HepG2 (cell line): ENCODE results near the gene SEBOX. TPM values are rescaled to one million over a fixed set of nuclear protein-coding genes. Genes with fewer than 3 reads are reported as not detected.

ENCODE experiments used
- AKNA ChIP-seq: sonication (generic); formaldehyde crosslinking; IDR thresholded peaks from 2 replicates; pipeline ENCODE4 v1.4.0; 2020; ENCODE audit warnings: missing genetic modification reagents, borderline replicate concordance
- ARID5B ChIP-seq: IDR thresholded peaks from 2 replicates; pipeline ENCODE4 v1.4.0; 2020; ENCODE audit warnings: mild to moderate bottlenecking, missing genetic modification reagents
- CC2D1A ChIP-seq: sonication (generic); formaldehyde crosslinking; IDR thresholded peaks from 2 replicates; pipeline ENCODE4 v1.8.1; 2023; ENCODE audit warnings: mild to moderate bottlenecking, missing genetic modification reagents
- CENPX ChIP-seq: sonication (generic); formaldehyde crosslinking; IDR thresholded peaks from 2 replicates; pipeline ENCODE4 v1.9.0; 2021; ENCODE audit warnings: mild to moderate bottlenecking, missing genetic modification reagents, moderate library complexity
- CHCHD3 ChIP-seq: sonication (generic); formaldehyde crosslinking; IDR thresholded peaks from 2 replicates; pipeline ENCODE4 v1.8.0; 2022; ENCODE audit warnings: mild to moderate bottlenecking, missing genetic modification reagents, moderate library complexity
- DMAP1 ChIP-seq: IDR thresholded peaks from 2 replicates; pipeline ENCODE4 v1.6.1; 2016
- FOSL1 ChIP-seq: sonication (generic); formaldehyde crosslinking; IDR thresholded peaks from 2 replicates; pipeline ENCODE4 v1.9.0; 2021; ENCODE audit warnings: missing genetic modification reagents, borderline replicate concordance
- FOXC1 ChIP-seq: sonication (generic); formaldehyde crosslinking; IDR thresholded peaks from 2 replicates; pipeline ENCODE4 v1.8.0; 2022; ENCODE audit warnings: mild to moderate bottlenecking, missing genetic modification reagents, borderline replicate concordance
- NCOA2 ChIP-seq: sonication (generic); formaldehyde crosslinking; IDR thresholded peaks from 2 replicates; pipeline ENCODE4 v1.8.0; 2022; ENCODE audit warnings: inconsistent platforms
- NCOA5 ChIP-seq: sonication (generic); formaldehyde crosslinking; IDR thresholded peaks from 2 replicates; pipeline ENCODE4 v1.4.0; 2020; ENCODE audit warnings: missing genetic modification reagents
- NFE2 ChIP-seq: sonication (generic); formaldehyde crosslinking; IDR thresholded peaks from 2 replicates; pipeline ENCODE4 v1.4.0; 2020; ENCODE audit warnings: missing genetic modification reagents
- RAD51 ChIP-seq: fragments of 450-650 bp; IDR thresholded peaks from 2 replicates; pipeline ENCODE4 v1.6.1; 2016; ENCODE audit warnings: borderline replicate concordance
- SATB2 ChIP-seq: sonication (generic); formaldehyde crosslinking; IDR thresholded peaks from 2 replicates; pipeline ENCODE4 v1.5.0; 2020; ENCODE audit warnings: missing genetic modification reagents
- SMAD3 ChIP-seq: sonication (generic); formaldehyde crosslinking; IDR thresholded peaks from 2 replicates; pipeline ENCODE4 v1.4.0; 2020; ENCODE audit warnings: missing genetic modification reagents
- SMYD3 ChIP-seq: sonication (generic); formaldehyde crosslinking; IDR thresholded peaks from 2 replicates; pipeline ENCODE4 v1.8.1; 2023; ENCODE audit warnings: mild to moderate bottlenecking, missing genetic modification reagents
- STAG1 ChIP-seq: sonication (generic); formaldehyde crosslinking; IDR thresholded peaks from 2 replicates; pipeline ENCODE4 v1.4.0; 2020; ENCODE audit warnings: missing genetic modification reagents
- ZFP36 ChIP-seq: fragments of 150-350 bp; IDR thresholded peaks from 2 replicates; pipeline ENCODE4 v1.6.1; 2018; ENCODE audit warnings: borderline replicate concordance, low read length, low read depth; ENCODE audit not compliant: partially characterized antibody
- ZFY ChIP-seq: sonication (generic); formaldehyde crosslinking; IDR thresholded peaks from 2 replicates; pipeline ENCODE4 v1.4.0; 2020; ENCODE audit warnings: missing genetic modification reagents
- ZMAT5 ChIP-seq: sonication (generic); formaldehyde crosslinking; IDR thresholded peaks from 2 replicates; pipeline ENCODE4 v1.5.0; 2020; ENCODE audit warnings: mild to moderate bottlenecking, low read depth, missing genetic modification reagents, borderline replicate concordance
- ZMYM2 ChIP-seq: sonication (generic); formaldehyde crosslinking; IDR thresholded peaks from 2 replicates; pipeline ENCODE4 v1.8.0; 2022; ENCODE audit warnings: mild to moderate bottlenecking, missing genetic modification reagents
- ZNF329 ChIP-seq: sonication (generic); formaldehyde crosslinking; IDR thresholded peaks from 2 replicates; pipeline ENCODE4 v1.9.0; 2021; ENCODE audit warnings: low read depth, mild to moderate bottlenecking, missing genetic modification reagents
- ZNF589 ChIP-seq: sonication (generic); formaldehyde crosslinking; conservative IDR thresholded peaks from 2 replicates; pipeline ENCODE4 v1.8.0; 2022; ENCODE audit warnings: mild to moderate bottlenecking, moderate library complexity, missing genetic modification reagents
- ZNF816 ChIP-seq: sonication (generic); formaldehyde crosslinking; IDR thresholded peaks from 2 replicates; pipeline ENCODE4 v1.8.0; 2022; ENCODE audit warnings: missing genetic modification reagents, mild to moderate bottlenecking, borderline replicate concordance
- polyA plus RNA-seq, 8 experiments: library from polyadenylated mRNA; depleted of rRNA in 3 of 8; stranded (reverse) in 7 of 8; unstranded in 1 of 8; fragments of >200 nt; fragmentation: Illumina TruSeq in 4 of 8; extraction: Trizol in 4 of 8; gene quantifications; 2 replicates each; pipeline versions ENCODE4 v1.2.1 to v1.2.3, GENCODE V29; 2011 to 2016; ENCODE audit warnings: low read depth in 4 of 8, missing spikeins in 1 of 8, mixed read lengths in 1 of 8; ENCODE audit not compliant: insufficient read depth in 1 of 8
- total RNA-seq, 5 experiments: library from RNA; depleted of rRNA; stranded (reverse); fragments of >200 nt; fragmentation: Illumina TruSeq; extraction: Trizol; gene quantifications; 2 replicates each; pipeline ENCODE4 v1.2.3, GENCODE V29; 2016; ENCODE audit warnings: low read depth in 1 of 5

The SEBOX gene
- total and polyA plus RNA-seq, 2 of the 13 experiments (the other 11 are each of a cell fraction or from before 2014, with no cell fraction given) = not detected

GRCh38 chr17:28335201-28335958, 29.6 kb downstream of the SEBOX start, which contains the start of the genes IFT20 and TNFAIP1 (continued):
- TF ChIP-seq ZMAT5 (CRISPR knock-in tag) (no peak), SATB2 (CRISPR knock-in tag) (no peak), CHCHD3 (CRISPR knock-in tag) (no peak), SMAD3 (peak; percentile 84; the same call in 1 of the 2 replicates), DMAP1 (CRISPR knock-in tag) (peak; percentile 93), ARID5B (CRISPR knock-in tag) (peak; percentile 51), NFE2 (no peak), ZNF816 (CRISPR knock-in tag) (no peak), FOSL1 (peak; percentile 42; the same call in 1 of the 2 replicates), RAD51 (no peak), FOXC1 (CRISPR knock-in tag) (no peak; the same call in none of the 2 replicates), NCOA2 (CRISPR knock-in tag) (no peak; the same call in 1 of the 2 replicates), ZNF589 (CRISPR knock-in tag) (no peak), CC2D1A (CRISPR knock-in tag) (no peak), ZFP36 (no peak), CENPX (CRISPR knock-in tag) (no peak), ZMYM2 (CRISPR knock-in tag) (no peak), AKNA (CRISPR knock-in tag) (no peak), ZFY (CRISPR knock-in tag) (peak; percentile 91), SMYD3 (CRISPR knock-in tag) (no peak), NCOA5 (CRISPR knock-in tag) (no peak), ZNF329 (CRISPR knock-in tag) (no peak), STAG1 (CRISPR knock-in tag) (peak; percentile 20; the same call in 1 of the 2 replicates)
